Fibroblast of gingiva (primary cell): Measurements from ENCODE around the gene SMIM10L1.

Experiments used
- DNase-seq: peaks from one replicate; pipeline ENCODE4 v3.0.0-alpha.2; 2011; ENCODE audit warnings: low read depth

SMIM10L1 gene

DNA sequence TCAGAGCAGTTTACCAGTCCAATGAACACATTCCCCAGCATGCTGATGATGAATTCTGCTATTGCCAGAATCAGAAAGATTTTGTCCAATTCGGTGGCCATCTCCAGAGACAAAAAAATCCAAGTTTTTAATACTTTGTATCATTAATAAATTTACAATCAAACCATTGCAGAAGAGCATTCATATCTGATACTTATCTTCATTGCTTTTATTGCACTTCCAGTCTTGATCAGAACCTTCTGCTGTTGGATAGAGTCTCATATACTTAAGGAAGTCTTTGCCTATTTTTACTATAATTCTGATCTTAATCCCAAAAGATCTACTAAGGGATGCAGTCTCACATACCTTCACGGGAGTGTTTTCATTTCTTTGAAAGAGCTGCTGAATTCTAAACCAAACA, 15.8 kb downstream of the SMIM10L1 start, which contains the start of gene TAS2R42:
TSS of gene TAS2R42 (minus strand) at position 101 of the 400 bp plus-strand sequence. CDS start at position 101, 0 bp downstream.
- no peak for DNase-seq

DNA sequence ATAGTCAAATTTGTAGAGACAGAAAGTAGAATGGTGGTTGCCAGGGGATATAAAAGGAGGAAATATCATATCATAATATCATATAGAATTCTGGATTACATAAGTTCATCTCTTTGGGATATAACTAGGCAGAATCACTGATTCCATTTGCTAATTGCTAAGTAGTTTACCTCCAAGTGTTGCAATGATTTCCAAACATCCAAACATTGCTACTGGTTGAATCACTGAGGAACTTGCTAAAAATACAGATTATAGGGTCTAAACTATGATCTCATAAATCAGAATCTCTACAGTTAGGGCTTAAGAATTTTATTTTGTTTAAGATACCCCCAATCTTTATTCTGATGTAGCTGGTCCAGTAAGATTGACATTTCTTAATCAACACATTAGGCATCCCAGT, 31.8 kb downstream of the SMIM10L1 start:
- DNase-seq, result no peak

DNA sequence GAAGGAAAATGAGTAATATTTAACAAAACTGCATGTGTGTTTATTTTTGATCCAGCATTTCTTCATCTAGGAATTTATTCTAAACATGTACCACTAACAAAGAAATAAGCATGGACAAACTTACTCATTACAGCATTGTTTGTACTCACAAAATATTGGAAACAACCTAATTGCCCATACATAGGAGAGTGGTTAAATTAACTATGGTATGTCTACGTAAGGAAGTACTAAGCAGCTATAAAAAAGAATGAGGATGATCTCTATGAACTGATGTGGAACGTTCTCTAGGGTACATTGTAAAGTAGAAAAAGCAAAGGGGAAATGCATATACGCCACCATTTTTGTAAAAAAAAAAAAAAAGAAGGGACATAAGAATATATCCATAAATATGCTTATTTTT, 33.2 kb downstream of the SMIM10L1 start:
- DNase-seq, result no peak

DNA sequence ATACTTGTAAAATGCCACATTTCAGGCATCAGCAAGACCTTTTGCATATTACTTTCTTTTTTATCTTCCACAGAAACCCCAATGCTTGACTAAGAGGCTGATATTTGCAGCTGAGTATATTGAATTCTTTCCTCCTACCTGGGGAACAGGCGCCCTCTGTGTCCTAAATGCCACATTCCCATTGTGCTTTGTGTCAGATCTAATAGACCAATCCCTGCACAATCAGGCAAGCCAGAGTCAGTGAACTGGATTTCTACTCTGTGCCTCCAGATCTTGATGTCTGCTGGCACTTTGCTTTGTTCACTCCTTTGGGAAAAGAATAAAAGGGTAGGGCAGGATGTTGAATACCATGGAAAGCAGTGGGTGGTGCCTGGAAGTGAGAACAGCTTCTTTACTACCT, 38.1 kb downstream of the SMIM10L1 start:
- DNase-seq, result no peak
